Natural killer cell (primary cell): ENCODE results near the gene ARMC9. TPM values are rescaled to one million over a fixed set of nuclear protein-coding genes. Genes with fewer than 3 reads are reported as not detected.

Source experiments
- ATAC-seq, 3 donors: fragments of 150-1000 bp in 2 of 3; fragments of 200-7000 bp in 1 of 3; cut with Tn5 transposase; 1 replicate in 1 of 3; 2 replicates in 2 of 3; pipeline ENCODE4 v1.10.0; 2021; ENCODE audit warnings: mild to moderate bottlenecking in 2 of 3, moderate library complexity in 2 of 3
- DNase-seq, 2 donors: peaks; one replicate each; pipeline versions ENCODE4 v3.0.0 to v3.0.0-alpha.2; 2013 to 2021; ENCODE audit warnings: mixed read lengths in 1 of 2
- H3K27ac ChIP-seq: one replicate; pipeline ENCODE4 v1.5.1; 2013; ENCODE audit warnings: mild to moderate bottlenecking, low read length
- H3K27me3 ChIP-seq: one replicate; pipeline ENCODE4 v1.6.1; 2013; ENCODE audit warnings: low read length; ENCODE audit not compliant: control insufficient read depth, insufficient read depth
- H3K36me3 ChIP-seq: one replicate; pipeline ENCODE4 v1.6.1; 2013; ENCODE audit warnings: low read length; ENCODE audit not compliant: control insufficient read depth, insufficient read depth
- H3K4me1 ChIP-seq: one replicate; pipeline ENCODE4 v1.6.1; 2013; ENCODE audit warnings: low read length; ENCODE audit not compliant: control insufficient read depth, insufficient read depth
- H3K4me3 ChIP-seq: one replicate; pipeline ENCODE4 v1.5.1; 2013; ENCODE audit warnings: low read length
- H3K9me3 ChIP-seq: one replicate; pipeline ENCODE4 v1.6.1; 2013; ENCODE audit warnings: low read length; ENCODE audit not compliant: control insufficient read depth, insufficient read depth
- H3K27ac Mint-ChIP-seq, 2 donors: one replicate each; pipeline ENCODE4 v1.8.0; 2022; ENCODE audit warnings: mild to moderate bottlenecking in 2 of 2, mixed read lengths in 2 of 2, moderate library complexity in 1 of 2
- H3K27me3 Mint-ChIP-seq, 2 donors: one replicate each; pipeline ENCODE4 v1.8.0; 2022; ENCODE audit warnings: low read depth in 2 of 2, mixed read lengths in 2 of 2
- H3K36me3 Mint-ChIP-seq: one replicate; pipeline ENCODE4 v1.8.0; 2022; ENCODE audit warnings: mixed read lengths
- H3K4me1 Mint-ChIP-seq, 2 donors: one replicate each; pipeline ENCODE4 v1.8.0; 2022; ENCODE audit warnings: mixed read lengths in 2 of 2
- H3K4me3 Mint-ChIP-seq: one replicate; pipeline ENCODE4 v1.8.0; 2022; ENCODE audit warnings: mild to moderate bottlenecking, moderate library complexity, mixed read lengths
- H3K9me3 Mint-ChIP-seq, 2 donors: one replicate each; pipeline ENCODE4 v1.8.0; 2022; ENCODE audit warnings: mixed read lengths in 2 of 2
- WGBS: methylation state at CpG from one replicate; pipeline ENCODE4 v1.1.7; 2013; ENCODE audit warnings: missing lambda C conversion rate; ENCODE audit not compliant: insufficient coverage; 5-methylcytosine and 5-hydroxymethylcytosine counted together
- intact Hi-C: fragments of 100-400 bp; cut with micrococcal nuclease; formaldehyde crosslinking; loops from one replicate; pipeline ENCODE4 v1.14.2; 2022
- total RNA-seq, 4 donors: library from RNA; stranded (reverse); fragments of 120-200 nt in 1 of 4; gene quantifications; one replicate each; pipeline versions ENCODE4 v1.2.3 to v1.2.4, GENCODE V29; 2013 to 2022
- TF ChIP-seq, protein P1 (sequence below): fragments of 200-600 bp; IDR thresholded peaks from one replicate; pipeline ENCODE4 v1.8.0; 2022; ENCODE audit warnings: antibody characterized with exemption

Gene ARMC9
- total RNA-seq, 3 donors from 2014 or later (not counting 1 experiment from before 2014, with no cell fraction given): 1.2 to 2.3 (median 2.0) TPM

DNA sequence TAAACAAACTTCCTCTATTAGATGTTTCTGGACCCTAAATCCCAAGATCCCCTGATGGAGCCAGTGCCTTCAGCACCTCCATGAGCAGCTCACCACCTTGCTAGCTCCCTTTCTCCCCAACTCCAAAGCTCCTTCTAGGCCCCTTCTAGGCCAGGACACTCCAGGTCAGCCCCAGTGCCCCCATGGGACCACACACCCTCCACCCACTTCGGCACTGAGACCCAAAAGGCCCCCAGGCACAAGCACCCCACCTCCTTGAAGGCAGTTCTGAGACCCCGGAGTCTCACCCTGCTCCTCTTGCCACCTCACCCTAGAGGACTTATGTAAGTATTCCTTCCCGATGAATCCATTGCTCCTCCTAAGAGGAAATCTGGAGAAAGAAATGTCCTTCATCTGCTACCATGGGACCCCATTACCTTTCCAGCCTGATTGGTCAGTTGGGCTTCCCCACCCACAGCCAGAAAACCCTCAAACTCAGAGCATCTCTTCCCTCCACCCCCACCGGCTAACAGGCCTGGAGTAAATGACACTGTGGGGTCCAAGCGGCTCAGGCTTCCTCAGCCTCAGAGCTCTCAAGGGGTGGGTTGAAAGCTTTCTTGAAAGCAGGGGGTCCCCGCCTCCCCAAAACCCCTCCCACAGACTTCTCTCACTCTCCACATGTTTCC is 9.8 kb upstream of the ARMC9 start:
- no peak overlapping the region for H3K4me3 ChIP-seq
- Mint-ChIP-seq H3K9me3 (no peaks in the 10 kb centered on the region), H3K4me1 (no peaks in the 10 kb centered on the region), H3K27me3 (peaks cover 6 to 20% of the 10 kb centered on the region in 2 donors), H3K4me3 (no peak overlapping the region), H3K36me3 (no peaks in the 10 kb centered on the region), H3K27ac (no peak overlapping the region)
- TF ChIP-seq, protein P1, sequence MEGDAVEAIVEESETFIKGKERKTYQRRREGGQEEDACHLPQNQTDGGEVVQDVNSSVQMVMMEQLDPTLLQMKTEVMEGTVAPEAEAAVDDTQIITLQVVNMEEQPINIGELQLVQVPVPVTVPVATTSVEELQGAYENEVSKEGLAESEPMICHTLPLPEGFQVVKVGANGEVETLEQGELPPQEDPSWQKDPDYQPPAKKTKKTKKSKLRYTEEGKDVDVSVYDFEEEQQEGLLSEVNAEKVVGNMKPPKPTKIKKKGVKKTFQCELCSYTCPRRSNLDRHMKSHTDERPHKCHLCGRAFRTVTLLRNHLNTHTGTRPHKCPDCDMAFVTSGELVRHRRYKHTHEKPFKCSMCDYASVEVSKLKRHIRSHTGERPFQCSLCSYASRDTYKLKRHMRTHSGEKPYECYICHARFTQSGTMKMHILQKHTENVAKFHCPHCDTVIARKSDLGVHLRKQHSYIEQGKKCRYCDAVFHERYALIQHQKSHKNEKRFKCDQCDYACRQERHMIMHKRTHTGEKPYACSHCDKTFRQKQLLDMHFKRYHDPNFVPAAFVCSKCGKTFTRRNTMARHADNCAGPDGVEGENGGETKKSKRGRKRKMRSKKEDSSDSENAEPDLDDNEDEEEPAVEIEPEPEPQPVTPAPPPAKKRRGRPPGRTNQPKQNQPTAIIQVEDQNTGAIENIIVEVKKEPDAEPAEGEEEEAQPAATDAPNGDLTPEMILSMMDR: no peak
- no peaks in the 10 kb centered on the region for H3K9me3 ChIP-seq
- 87% methylated on average over 5 of the region's 6 CpGs for WGBS
- ATAC-seq (no peak), DNase-seq (no peak)
- intact Hi-C loops: no loop called here
- H3K36me3 ChIP-seq: no peaks in the 10 kb centered on the region
- no peak overlapping the region for H3K27ac ChIP-seq
- peaks cover 6% of the 10 kb centered on the region for H3K27me3 ChIP-seq
- no peaks in the 10 kb centered on the region for H3K4me1 ChIP-seq

DNA sequence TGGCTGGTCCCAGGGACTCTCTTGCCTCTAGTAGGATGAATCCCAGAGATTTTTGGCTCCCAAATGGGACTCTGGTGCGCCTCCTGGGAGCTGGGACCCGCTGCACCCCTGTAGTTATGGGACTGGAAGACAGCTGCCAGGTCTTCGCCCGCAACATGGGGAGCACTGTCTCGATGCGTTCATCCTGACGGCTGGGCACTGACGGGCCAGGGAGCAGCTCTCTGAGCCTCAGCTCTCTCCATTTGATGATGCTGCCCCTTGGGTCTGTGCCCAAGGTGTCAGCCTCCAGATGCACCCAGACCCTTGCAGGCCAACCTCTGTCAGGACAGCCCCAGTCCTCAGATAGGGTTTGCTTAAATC is 9.3 kb upstream of the ARMC9 start:
- Mint-ChIP-seq H3K27ac (no peak overlapping the region), H3K36me3 (no peaks in the 10 kb centered on the region), H3K4me1 (no peaks in the 10 kb centered on the region), H3K27me3 (peaks cover 6 to 25% of the 10 kb centered on the region in 2 donors), H3K9me3 (no peaks in the 10 kb centered on the region), H3K4me3 (no peak overlapping the region)
- Histone ChIP-seq H3K9me3 (no peaks in the 10 kb centered on the region), H3K4me3 (no peak overlapping the region), H3K27ac (no peak overlapping the region), H3K27me3 (peaks cover 6% of the 10 kb centered on the region), H3K4me1 (no peaks in the 10 kb centered on the region), H3K36me3 (no peaks in the 10 kb centered on the region)
- DNase-seq: no peak
- intact Hi-C loops: no loop called here
- no peak for ATAC-seq
- 93% methylated on average over 8 of the region's 8 CpGs for WGBS
- TF ChIP-seq, protein P1: no peak

DNA sequence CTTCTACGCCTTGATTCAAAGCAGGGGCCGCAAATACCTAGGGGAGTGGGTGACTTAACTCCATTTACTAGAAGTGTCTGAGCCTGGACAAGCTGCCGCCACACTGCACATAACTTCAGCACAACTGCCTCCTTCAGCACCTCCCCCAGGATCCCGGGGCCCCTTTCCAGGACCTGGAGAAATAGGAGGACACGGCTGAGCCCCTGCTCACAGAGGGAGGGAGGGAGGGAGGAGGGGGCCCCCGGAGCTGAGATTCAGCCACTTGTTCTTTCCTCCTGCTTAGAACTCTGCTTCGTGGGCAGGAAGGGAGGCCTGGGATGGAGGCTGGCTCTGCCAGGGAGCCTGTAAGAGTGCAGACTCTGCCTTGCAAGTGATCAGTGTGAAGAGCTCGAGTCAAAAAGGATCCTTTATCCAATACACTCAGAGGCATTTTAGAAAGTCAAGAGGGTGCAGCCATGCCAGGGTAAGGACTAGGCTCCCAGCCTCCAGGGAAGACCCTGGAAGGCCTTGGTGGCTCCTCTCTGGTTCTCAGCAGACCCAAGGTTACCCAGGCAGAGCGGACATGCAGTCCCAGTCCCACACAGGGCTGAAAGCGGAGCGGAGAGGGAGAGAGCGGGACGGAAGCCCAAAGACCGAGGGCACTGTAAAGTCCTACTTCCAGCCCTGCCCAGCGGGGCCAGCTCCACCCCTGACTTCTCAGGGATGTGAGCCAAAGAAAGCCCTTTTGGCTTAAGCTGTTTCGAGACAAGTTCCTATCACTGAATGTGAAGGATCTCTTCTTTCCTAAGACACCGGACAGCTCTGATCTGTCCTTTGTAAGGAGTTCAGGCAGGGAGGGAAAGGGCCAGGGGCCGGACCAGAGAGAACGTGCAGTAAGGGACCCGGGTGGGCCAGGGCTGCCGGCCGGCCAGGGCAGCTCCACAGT is 8.6 kb upstream of the ARMC9 start:
- TF ChIP-seq, protein P1: no peak
- no peak overlapping the region for H3K4me3 Mint-ChIP-seq
- no peak overlapping the region for H3K27ac ChIP-seq
- H3K9me3 Mint-ChIP-seq: no peaks in the 10 kb centered on the region
- H3K27me3 Mint-ChIP-seq: peaks cover 6 to 26% of the 10 kb centered on the region in 2 donors
- no peak for ATAC-seq
- H3K36me3 ChIP-seq: no peaks in the 10 kb centered on the region
- WGBS: 89% methylated on average over 21 of the region's 22 CpGs
- no peaks in the 10 kb centered on the region for H3K4me1 Mint-ChIP-seq
- H3K4me3 ChIP-seq: no peak overlapping the region
- H3K36me3 Mint-ChIP-seq: no peaks in the 10 kb centered on the region
- no peak for DNase-seq
- no peaks in the 10 kb centered on the region for H3K4me1 ChIP-seq
- H3K27me3 ChIP-seq: peaks cover 6% of the 10 kb centered on the region
- H3K27ac Mint-ChIP-seq: no peak overlapping the region
- H3K9me3 ChIP-seq: no peaks in the 10 kb centered on the region
- intact Hi-C loops: no loop called here
